ENCODE data around the gene GP1BA.

GP1BA gene

GRCh38 chr17:4938688-4939545 is 6.8 kb downstream of the GP1BA start:
- DNase-seq: peak; percentile 33

- DNase-seq: no peak
Observed at GRCh38 chr17:4939546-4939795, 7.4 kb downstream of the GP1BA start.

GRCh38 chr17:4939796-4940554 is 7.9 kb downstream of the GP1BA start, which contains the start of the genes RNF167 and SLC25A11:
RNF167 (plus strand) TSS chr17:4940268; CDS start chr17:4940910, 642 bp downstream.
SLC25A11 (minus strand) TSS chr17:4940046; CDS start chr17:4939910, 136 bp downstream.
- DNase-seq: peak; percentile 97

- no peak for DNase-seq
Observed at GRCh38 chr17:4940555-4941318, 8.7 kb downstream of the GP1BA start.

- no peak for DNase-seq
Observed at GRCh38 chr17:4941319-4941610, 9.2 kb downstream of the GP1BA start.

- no peak for DNase-seq
Observed at GRCh38 chr17:4942760-4943508, 10.9 kb downstream of the GP1BA start.

GRCh38 chr17:4944163-4944553 is 12.1 kb downstream of the GP1BA start:
- DNase-seq: no peak

- no peak for DNase-seq
Observed at GRCh38 chr17:4944554-4945175, 12.6 kb downstream of the GP1BA start.

- no peak for DNase-seq
Observed at GRCh38 chr17:4945176-4945943, 13.3 kb downstream of the GP1BA start.

- DNase-seq: no peak
Observed at GRCh38 chr17:4945944-4946280, 13.8 kb downstream of the GP1BA start.

- DNase-seq: no peak
Observed at GRCh38 chr17:4946312-4946976, 14.4 kb downstream of the GP1BA start.

GRCh38 chr17:4947010-4947410 is 14.9 kb downstream of the GP1BA start:
- DNase-seq: peak; percentile 42

GRCh38 chr17:4947411-4948165 is 15.5 kb downstream of the GP1BA start:
- DNase-seq: peak; percentile 50

- peak; percentile 90 for DNase-seq
Observed at GRCh38 chr17:4948166-4948930, 16.3 kb downstream of the GP1BA start, which contains the start of gene PFN1. PFN1 (minus strand) TSS chr17:4948530; CDS start chr17:4948394, 136 bp downstream.

- peak; percentile 87 for DNase-seq
Observed at GRCh38 chr17:4948931-4949320, 16.8 kb downstream of the GP1BA start.

- peak; percentile 82 for DNase-seq
Observed at GRCh38 chr17:4949321-4950074, 17.4 kb downstream of the GP1BA start.

- peak; percentile 69 for DNase-seq
Observed at GRCh38 chr17:4950075-4950745, 18.1 kb downstream of the GP1BA start.

- peak; percentile 42 for DNase-seq
Observed at GRCh38 chr17:4950746-4951204, 18.7 kb downstream of the GP1BA start, which contains the start of gene ENO3. ENO3 (plus strand) TSS chr17:4951119; CDS start chr17:4951830, 711 bp downstream.

Measured in NCI-H146 (cell line).